DOHH2 (cell line): ENCODE measurements around the gene UVRAG.

Experiments used
- CTCF ChIP-seq: fragments of 200-600 bp; sonication (generic); IDR thresholded peaks from one replicate; pipeline ENCODE4 v1.5.1; 2014; ENCODE audit warnings: antibody characterized with exemption, mild to moderate bottlenecking, low read depth, low read length; ENCODE audit not compliant: poor library complexity, severe bottlenecking
- EZH2phosphoT487 ChIP-seq: fragments of 200-600 bp; sonication (generic); IDR thresholded peaks from 2 replicates; pipeline ENCODE4 v1.6.1; 2017; ENCODE audit warnings: borderline replicate concordance, mild to moderate bottlenecking, antibody characterized with exemption, low read length, moderate library complexity, mixed read lengths

- no peak for TF ChIP-seq CTCF
- no peak for TF ChIP-seq EZH2phosphoT487
These were observed 69.3 kb downstream of the UVRAG start for GRCh38 chr11:75884321-75884720.
